NT2/D1 (cell line): Measurements from ENCODE around the gene UBXN1.

Experiments used
- SUZ12 ChIP-seq: IDR thresholded peaks from 2 replicates; pipeline ENCODE4 v1.6.1; 2011; ENCODE audit not compliant: insufficient read length, insufficient read depth; ENCODE audit errors: extremely low read depth
- YY1 ChIP-seq: IDR thresholded peaks from 2 replicates; pipeline ENCODE4 v1.6.1; 2011; ENCODE audit not compliant: insufficient read length, insufficient read depth
- ZNF274 ChIP-seq: IDR thresholded peaks from 2 replicates; pipeline ENCODE4 v1.6.1; 2011; ENCODE audit warnings: mild to moderate bottlenecking, low read depth, low read length

- TF ChIP-seq YY1: no peak
- no peak for TF ChIP-seq SUZ12
- no peak for TF ChIP-seq ZNF274
These were observed 29.9 kb upstream of the UBXN1 start for GRCh38 chr11:62708793-62709192.
